CD4-positive, alpha-beta T cell (primary cell): Measurements from ENCODE around the gene COA6. TPM values are rescaled to one million over a fixed set of nuclear protein-coding genes. Genes with fewer than 3 reads are reported as not detected.
A peak's percentile ranks its signal among the peaks of the same experiment; 100 is the strongest.

Experiments
- ATAC-seq: fragments of 200-7000 bp; cut with Tn5 transposase; one replicate; pipeline ENCODE4 v1.10.0; 2022; ENCODE audit warnings: mild to moderate bottlenecking; ENCODE audit not compliant: poor library complexity
- CTCF ChIA-PET: fragments of 350-600 bp; sonication (Branson Sonifier 250); formaldehyde crosslinking; loops from one replicate; lab custom pipeline; 2021; ENCODE audit warnings: antibody characterized with exemption, inconsistent platforms; lab: Charles Lee
- POLR2A ChIA-PET: fragments of 350-600 bp; sonication (Branson Sonifier 250); formaldehyde crosslinking; loops from one replicate; lab custom pipeline; 2021; ENCODE audit warnings: antibody characterized with exemption, inconsistent platforms; lab: Charles Lee
- DNase-seq, 14 experiments: peaks; one replicate each; pipeline ENCODE4 v3.0.0-alpha.2; 2013 to 2020; ENCODE audit warnings: mixed read lengths in 2 of 14
- H3K27ac ChIP-seq, 2 donors: one replicate each; pipeline versions ENCODE4 v1.5.1 to v1.7.0; 2013; ENCODE audit warnings: low read length in 2 of 2, low read depth in 1 of 2, mild to moderate bottlenecking in 1 of 2
- H3K27me3 ChIP-seq, 2 experiments: 1 replicate in 1 of 2; 2 replicates in 1 of 2; pipeline versions ENCODE4 v1.6.1 to v1.7.0; 2013; ENCODE audit warnings: low read length in 2 of 2, control low read depth in 1 of 2, mild to moderate bottlenecking in 1 of 2, moderate library complexity in 1 of 2; ENCODE audit not compliant: insufficient read depth in 2 of 2, control insufficient read depth in 1 of 2
- H3K36me3 ChIP-seq: one replicate; pipeline ENCODE4 v1.6.1; 2013; ENCODE audit warnings: low read length, control low read depth; ENCODE audit not compliant: insufficient read depth
- H3K4me1 ChIP-seq: one replicate; pipeline ENCODE4 v1.6.1; 2013; ENCODE audit warnings: low read length, control low read depth; ENCODE audit not compliant: insufficient read depth
- H3K4me3 ChIP-seq: one replicate; pipeline ENCODE4 v1.5.1; 2013; ENCODE audit warnings: mild to moderate bottlenecking, low read length, moderate library complexity
- H3K9me3 ChIP-seq, 2 experiments: 1 replicate in 1 of 2; 2 replicates in 1 of 2; pipeline versions ENCODE4 v1.6.1 to v1.7.0; 2013; ENCODE audit warnings: low read length in 2 of 2, mild to moderate bottlenecking in 2 of 2, control low read depth in 1 of 2, moderate library complexity in 1 of 2; ENCODE audit not compliant: control insufficient read depth in 1 of 2, insufficient read depth in 1 of 2
- H3K27ac Mint-ChIP-seq: one replicate; pipeline ENCODE4 v1.8.0; 2020; ENCODE audit warnings: mixed read lengths
- H3K27me3 Mint-ChIP-seq: one replicate; pipeline ENCODE4 v1.8.0; 2021; ENCODE audit warnings: mixed read lengths
- H3K36me3 Mint-ChIP-seq: one replicate; pipeline ENCODE4 v1.8.0; 2021; ENCODE audit warnings: low read depth, mixed read lengths
- H3K4me1 Mint-ChIP-seq: one replicate; pipeline ENCODE4 v1.8.0; 2021; ENCODE audit warnings: low read depth, mixed read lengths
- H3K4me3 Mint-ChIP-seq: one replicate; pipeline ENCODE4 v1.8.0; 2020; ENCODE audit warnings: mild to moderate bottlenecking, mixed read lengths
- H3K9me3 Mint-ChIP-seq: one replicate; pipeline ENCODE4 v1.8.0; 2020; ENCODE audit warnings: mixed read lengths
- CTCF ChIP-seq: fragments of 200-600 bp; IDR thresholded peaks from one replicate; pipeline ENCODE4 v1.8.0; 2022; ENCODE audit warnings: antibody characterized with exemption, mild to moderate bottlenecking
- intact Hi-C, 2 experiments: fragments of 100-400 bp; cut with DNase I in 1 of 2; cut with micrococcal nuclease in 1 of 2; formaldehyde crosslinking; loops; one replicate each; pipeline versions ENCODE4 v1.15.1 to v1.9.0; 2023 to 2025; cut with DNase I, micrococcal nuclease
- total RNA-seq, 174 experiments: library from RNA in 2 of 174; stranded (reverse) in 2 of 174; gene quantifications; one replicate each; pipeline ENCODE4 v1.2.3 and lab custom pipeline; 2021 to 2026

The COA6 gene
- total RNA-seq, 2 experiments from 2014 or later, result 10.0 to 12.2 TPM

- Mint-ChIP-seq H3K27me3 (no peaks in the 10 kb centered on the region), H3K4me1 (peaks cover 50% of the 10 kb centered on the region), H3K27ac (peak overlapping the region; percentile 91), H3K9me3 (no peaks in the 10 kb centered on the region), H3K4me3 (peak overlapping the region; percentile 67), H3K36me3 (peaks cover 35% of the 10 kb centered on the region)
- Histone ChIP-seq H3K4me3 (peak overlapping the region; percentile 38), H3K9me3 (no peaks in the 10 kb centered on the region), H3K36me3 (peaks cover 12% of the 10 kb centered on the region), H3K4me1 (peaks cover 18% of the 10 kb centered on the region), H3K27ac (peak overlapping the region; percentile 77), H3K27me3 (no peaks in the 10 kb centered on the region)
- DNase-seq (peak in 7 of 14 experiments; percentile 8 to 84 (median 41)), ATAC-seq (peak; percentile 57)
- intact Hi-C loops, result loop anchor here (1.0 to 5.0 kb wide), 6 partner anchors 16 to 99 kb away; partner anchors contain the start of gene COA6 (in 2 of the 2)
- POLR2A ChIA-PET, result interaction anchor here (1.0 to 4.0 kb wide), 10 partner anchors 9 to 100 kb away, joined by 3 to 54 read pairs (median 6); partner anchors contain the start of genes COA6 and TARBP1
- CTCF ChIA-PET, result interaction anchor here (1.3 to 2.8 kb wide), 8 partner anchors 16 to 99 kb away, joined by 3 to 16 read pairs (median 5); partner anchors contain the start of gene COA6
- peak; percentile 78 for TF ChIP-seq CTCF
Measured at GRCh38 chr1:234409328-234409727, 36.1 kb downstream of the COA6 start.

- ChIA-PET POLR2A (no interaction called here), CTCF (no interaction called here)
- Histone ChIP-seq H3K4me1 (peaks cover 9% of the 10 kb centered on the region), H3K9me3 (no peaks in the 10 kb centered on the region), H3K4me3 (no peak overlapping the region), H3K27ac (no peak overlapping the region), H3K36me3 (peaks cover 33% of the 10 kb centered on the region), H3K27me3 (no peaks in the 10 kb centered on the region)
- Mint-ChIP-seq H3K36me3 (peaks cover 56% of the 10 kb centered on the region), H3K27me3 (no peaks in the 10 kb centered on the region), H3K4me3 (no peak overlapping the region), H3K27ac (no peak overlapping the region), H3K4me1 (peaks cover 19% of the 10 kb centered on the region), H3K9me3 (no peaks in the 10 kb centered on the region)
- DNase-seq (no peak), ATAC-seq (no peak)
- no peak for TF ChIP-seq CTCF
- intact Hi-C loops, result loop anchor here in 1 of 2 experiments (5.0 kb wide), 2 partner anchors 201 to 301 kb away; no protein-coding TSS in a partner anchor
Measured at GRCh38 chr1:234412830-234413229, 39.6 kb downstream of the COA6 start.

DNA sequence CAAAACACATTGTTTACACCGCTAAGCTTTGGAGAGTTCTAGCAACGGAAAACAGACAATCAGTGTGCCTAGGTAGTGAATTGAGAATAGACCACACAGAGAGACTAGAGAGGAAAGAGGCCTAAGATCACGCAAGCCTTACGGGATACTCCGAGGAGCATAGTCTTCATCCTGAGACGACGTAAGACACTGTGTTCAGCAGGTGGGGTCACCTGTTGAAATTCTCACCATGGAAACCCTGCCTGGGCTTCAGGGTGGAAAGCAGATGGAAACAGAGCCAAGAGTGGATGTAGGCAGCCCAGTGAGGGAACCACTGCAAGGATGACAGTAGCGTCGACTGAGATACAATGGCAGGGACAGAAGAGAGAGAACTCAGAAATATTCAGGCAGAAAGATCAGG, 40.2 kb downstream of the COA6 start:
- H3K36me3 ChIP-seq, result peaks cover 33% of the 10 kb centered on the region
- H3K27me3 Mint-ChIP-seq, result no peaks in the 10 kb centered on the region
- no peaks in the 10 kb centered on the region for H3K9me3 ChIP-seq
- peaks cover 14% of the 10 kb centered on the region for H3K4me1 Mint-ChIP-seq
- H3K27me3 ChIP-seq, result no peaks in the 10 kb centered on the region
- no peak overlapping the region for H3K4me3 ChIP-seq
- POLR2A ChIA-PET, result no interaction called here
- no peak for TF ChIP-seq CTCF
- peaks cover 3% of the 10 kb centered on the region for H3K4me1 ChIP-seq
- CTCF ChIA-PET, result no interaction called here
- no peak overlapping the region for H3K4me3 Mint-ChIP-seq
- no peaks in the 10 kb centered on the region for H3K9me3 Mint-ChIP-seq
- H3K27ac Mint-ChIP-seq, result no peak overlapping the region
- peaks cover 59% of the 10 kb centered on the region for H3K36me3 Mint-ChIP-seq
- intact Hi-C loops, result loop anchor here in 1 of 2 experiments (5.0 kb wide), 2 partner anchors 201 to 301 kb away; no protein-coding TSS in a partner anchor
- ATAC-seq (no peak), DNase-seq (no peak)
- H3K27ac ChIP-seq, result no peak overlapping the region
